ENCODE results near the gene GGT1. TPM values are rescaled to one million over a fixed set of nuclear protein-coding genes. Genes with fewer than 3 reads are reported as not detected.
"Not testable (repeated sequence)": the region's sequence is repeated elsewhere in the genome, so short reads cannot be mapped to it uniquely, and the experiment has no call there.

Gene GGT1
- total RNA-seq, 4 donors from 2014 or later, result 5.9 to 16.9 (median 15.8) TPM

GRCh38 chr22:24595228-24595627, 7.8 kb upstream of the GGT1 start:
- TF ChIP-seq POLR2A (IDR thresholded peaks at IDR 0.05), result no peak
- no peak for TF ChIP-seq CTCF (IDR thresholded peaks at IDR 0.05)
- no peak for TF ChIP-seq EP300 (IDR thresholded peaks at IDR 0.05)
- H3K36me3 ChIP-seq, result no peaks in the 10 kb centered on the region
- peak overlapping the region in 1 of 4 donors; percentile 97 for H3K27ac ChIP-seq
- WGBS, 2 donors, result 80 to 88% methylated on average over 1 to 5 of the region's 6 CpGs
- peaks cover 0 to 40% (median 16%) of the 10 kb centered on the region in 4 donors for H3K4me1 ChIP-seq
- DNase-seq (ENCODE audit: low spot score in 2 of 2), result no peak
- no peak overlapping the region for H3K4me3 ChIP-seq
- no peaks in the 10 kb centered on the region for H3K9me3 ChIP-seq
- H3K27me3 ChIP-seq, result no peaks in the 10 kb centered on the region

- H3K27me3 ChIP-seq, result no peaks in the 10 kb centered on the region
- H3K9me3 ChIP-seq, result no peaks in the 10 kb centered on the region
- WGBS, 2 donors, result 87 to 90% methylated on average over 4 of the region's 4 CpGs
- H3K36me3 ChIP-seq, result no peaks in the 10 kb centered on the region
- TF ChIP-seq POLR2A (IDR thresholded peaks at IDR 0.05) (no peak), CTCF (IDR thresholded peaks at IDR 0.05) (no peak), EP300 (IDR thresholded peaks at IDR 0.05) (no peak)
- no peak overlapping the region for H3K27ac ChIP-seq
- no peak for DNase-seq (ENCODE audit: low spot score in 2 of 2)
- peaks cover 0 to 34% (median 16%) of the 10 kb centered on the region in 4 donors for H3K4me1 ChIP-seq
- no peak overlapping the region for H3K4me3 ChIP-seq
Measured at GRCh38 chr22:24595863-24596262, 7.1 kb upstream of the GGT1 start.

- H3K27me3 ChIP-seq; H3K36me3 ChIP-seq; H3K9me3 ChIP-seq; H3K27ac ChIP-seq; DNase-seq (ENCODE audit: low spot score in 2 of 2); H3K4me3 ChIP-seq: not testable (repeated sequence)
- peaks cover 0 to 33% (median 15%) of the 10 kb centered on the region in 4 donors for H3K4me1 ChIP-seq
- WGBS, 2 donors, result 85 to 86% methylated on average over 9 of the region's 9 CpGs
Measured at GRCh38 chr22:24597076-24597475, 5.9 kb upstream of the GGT1 start.

- no peak for TF ChIP-seq POLR2A (IDR thresholded peaks at IDR 0.05)
- TF ChIP-seq CTCF (IDR thresholded peaks at IDR 0.05), result no peak
- no peak for TF ChIP-seq EP300 (IDR thresholded peaks at IDR 0.05)
- DNase-seq (ENCODE audit: low spot score in 2 of 2), result no peak
Measured at GRCh38 chr22:24599514-24599913, 3.5 kb upstream of the GGT1 start.

GRCh38 chr22:24599958-24600715, 2.9 kb upstream of the GGT1 start:
- peaks cover 0 to 21% (median 2%) of the 10 kb centered on the region in 4 donors for H3K4me1 ChIP-seq
- H3K27ac ChIP-seq; H3K36me3 ChIP-seq; H3K4me3 ChIP-seq; DNase-seq (ENCODE audit: low spot score in 2 of 2); H3K27me3 ChIP-seq; H3K9me3 ChIP-seq: not testable (repeated sequence)
- 86 to 94% methylated on average over 3 of the region's 3 CpGs for WGBS, 2 donors

More at GRCh38 chr22:24599514-24599913, 3.5 kb upstream of the GGT1 start:
- Histone ChIP-seq H3K9me3 (no peaks in the 10 kb centered on the region), H3K4me3 (no peak overlapping the region), H3K27me3 (no peaks in the 10 kb centered on the region), H3K4me1 (peaks cover 0 to 25% (median 2%) of the 10 kb centered on the region in 4 donors), H3K27ac (no peak overlapping the region), H3K36me3 (no peaks in the 10 kb centered on the region)
- WGBS, 2 donors, result 75 to 80% methylated on average over 8 of the region's 8 CpGs

- H3K27me3 ChIP-seq, result no peaks in the 10 kb centered on the region
- WGBS, 2 donors, result 61 to 66% methylated on average over 11 to 12 of the region's 12 CpGs
- no peaks in the 10 kb centered on the region for H3K36me3 ChIP-seq
- H3K4me1 ChIP-seq, result peaks cover 0 to 21% (median 2%) of the 10 kb centered on the region in 4 donors
- H3K4me3 ChIP-seq, result no peak overlapping the region
- H3K27ac ChIP-seq, result no peak overlapping the region
- no peaks in the 10 kb centered on the region for H3K9me3 ChIP-seq
- TF ChIP-seq CTCF (IDR thresholded peaks at IDR 0.05) (no peak), POLR2A (IDR thresholded peaks at IDR 0.05) (no peak), EP300 (IDR thresholded peaks at IDR 0.05) (no peak)
- DNase-seq (ENCODE audit: low spot score in 2 of 2), result no peak
Measured at GRCh38 chr22:24601217-24602104, 1.5 kb upstream of the GGT1 start.

- not testable (repeated sequence) for H3K4me3 ChIP-seq; H3K27me3 ChIP-seq; DNase-seq (ENCODE audit: low spot score in 2 of 2); H3K9me3 ChIP-seq; H3K36me3 ChIP-seq
- Histone ChIP-seq H3K4me1 (peaks cover 0 to 21% (median 2%) of the 10 kb centered on the region in 4 donors), H3K27ac (peak overlapping the region in 1 of 4 donors; percentile 26)
- 88 to 90% methylated on average over 11 of the region's 11 CpGs for WGBS, 2 donors
Measured at GRCh38 chr22:24602105-24602749, 766 bp upstream of the GGT1 start.
